Ectodermal cell (in vitro differentiated cells): ENCODE measurements around the gene CBLIF.

Source experiments
- H3K27ac ChIP-seq: 2 replicates; pipeline ENCODE4 v1.7.0; 2013; ENCODE audit warnings: mild to moderate bottlenecking, low read depth, low read length; ENCODE audit not compliant: insufficient read depth, poor library complexity, severe bottlenecking
- H3K27me3 ChIP-seq: 2 replicates; pipeline ENCODE4 v1.7.0; 2013; ENCODE audit warnings: mild to moderate bottlenecking, low read length; ENCODE audit not compliant: insufficient read depth, control insufficient read depth, poor library complexity, severe bottlenecking
- H3K36me3 ChIP-seq: one replicate; pipeline ENCODE4 v1.7.0; 2013; ENCODE audit warnings: low read length; ENCODE audit not compliant: control insufficient read depth, insufficient read depth
- H3K4me1 ChIP-seq: one replicate; pipeline ENCODE4 v1.7.0; 2013; ENCODE audit warnings: low read length; ENCODE audit not compliant: control insufficient read depth, insufficient read depth
- H3K4me3 ChIP-seq: 2 replicates; pipeline ENCODE4 v1.7.0; 2013; ENCODE audit warnings: low read depth, low read length, control low read depth; ENCODE audit not compliant: insufficient read depth
- H3K9me3 ChIP-seq: 2 replicates; pipeline ENCODE4 v1.7.0; 2013; ENCODE audit warnings: mild to moderate bottlenecking, low read length, moderate library complexity; ENCODE audit not compliant: control insufficient read depth
- WGBS, 2 experiments: methylation state at CpG; one replicate each; pipeline ENCODE4 v1.1.7; 2013; ENCODE audit warnings: missing lambda C conversion rate in 2 of 2; 5-methylcytosine and 5-hydroxymethylcytosine counted together

Gene CBLIF

DNA sequence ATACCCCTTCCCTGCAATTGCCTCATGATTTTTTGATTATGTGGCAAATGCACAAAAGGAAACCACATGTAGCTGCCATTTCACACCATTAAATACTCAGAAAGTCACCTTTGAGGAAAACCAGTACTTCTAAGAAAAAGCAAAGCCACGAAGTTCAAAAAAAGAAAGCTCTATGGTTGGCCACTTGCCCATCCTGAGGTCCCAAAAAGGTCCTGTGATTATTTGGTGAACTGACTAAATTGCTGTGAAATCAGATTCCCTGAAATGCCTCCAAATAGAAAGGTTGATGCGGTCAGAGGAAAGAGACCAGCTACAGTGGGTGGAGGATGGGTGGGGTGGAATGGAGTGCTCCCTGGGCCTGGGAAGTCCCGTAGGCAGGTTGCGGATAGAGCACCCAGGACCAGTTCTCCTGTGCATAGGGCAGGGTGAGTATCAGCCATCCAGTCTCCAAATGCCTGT, 61.6 kb downstream of the CBLIF start:
- Histone ChIP-seq H3K36me3 (no peaks in the 10 kb centered on the region), H3K27ac (no peak overlapping the region), H3K4me1 (no peaks in the 10 kb centered on the region), H3K4me3 (no peak overlapping the region), H3K9me3 (no peaks in the 10 kb centered on the region), H3K27me3 (no peaks in the 10 kb centered on the region)
- WGBS, 2 experiments, result 95% methylated on average over 4 of the region's 4 CpGs

DNA sequence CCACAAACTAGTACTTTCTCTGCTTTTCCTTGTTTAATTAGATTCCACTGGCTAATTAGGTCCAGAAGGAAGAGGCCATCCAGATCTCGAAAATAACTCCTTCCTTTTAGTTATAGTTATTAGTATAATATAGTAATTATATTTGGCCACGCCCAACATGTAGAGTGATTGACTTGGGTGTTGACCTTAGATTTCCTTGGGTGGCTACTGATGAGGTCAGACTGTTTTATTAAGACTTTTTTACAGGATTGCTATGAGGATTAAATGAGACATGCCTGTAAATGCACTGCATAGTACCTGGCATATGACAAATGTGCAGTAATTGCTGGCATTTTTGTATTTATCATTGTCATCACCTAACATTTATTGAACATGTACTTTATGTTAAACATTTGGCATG, 63.2 kb downstream of the CBLIF start:
- H3K27ac ChIP-seq, result no peak overlapping the region
- H3K4me3 ChIP-seq, result no peak overlapping the region
- no peaks in the 10 kb centered on the region for H3K36me3 ChIP-seq
- no peaks in the 10 kb centered on the region for H3K9me3 ChIP-seq
- no peaks in the 10 kb centered on the region for H3K4me1 ChIP-seq
- 87 to 100% methylated on average over 1 of the region's 2 CpGs for WGBS, 2 experiments
- no peaks in the 10 kb centered on the region for H3K27me3 ChIP-seq

DNA sequence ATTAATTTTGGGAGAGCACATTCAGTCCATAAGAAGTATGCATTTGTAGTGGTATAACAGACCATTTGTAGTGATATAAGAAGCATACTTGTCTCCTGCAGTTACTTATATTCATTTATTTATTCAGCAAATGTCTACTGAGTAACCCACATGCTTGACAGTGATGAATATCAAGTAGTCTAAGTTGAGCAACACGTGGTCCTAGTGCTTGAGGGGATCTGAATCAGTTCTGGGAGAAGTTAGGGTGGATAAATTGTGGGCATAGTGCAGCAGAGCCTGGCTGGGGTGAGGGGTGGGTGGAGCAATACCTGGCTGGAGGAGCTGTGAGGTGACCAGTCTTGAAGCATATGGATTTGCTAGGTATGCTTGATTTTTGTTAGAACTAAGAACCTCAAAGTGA, 65.8 kb downstream of the CBLIF start:
- 83 to 85% methylated on average over 1 of the region's 1 CpG for WGBS, 2 experiments
- Histone ChIP-seq H3K27ac (no peak overlapping the region), H3K4me1 (no peaks in the 10 kb centered on the region), H3K27me3 (no peaks in the 10 kb centered on the region), H3K36me3 (no peaks in the 10 kb centered on the region), H3K4me3 (no peak overlapping the region), H3K9me3 (no peaks in the 10 kb centered on the region)
